ENCODE measurements around the gene DUSP16.
"Not testable (repeated sequence)": the region's sequence is repeated elsewhere in the genome, so short reads cannot be mapped to it uniquely, and the experiment has no call there.

DUSP16 gene

DNA sequence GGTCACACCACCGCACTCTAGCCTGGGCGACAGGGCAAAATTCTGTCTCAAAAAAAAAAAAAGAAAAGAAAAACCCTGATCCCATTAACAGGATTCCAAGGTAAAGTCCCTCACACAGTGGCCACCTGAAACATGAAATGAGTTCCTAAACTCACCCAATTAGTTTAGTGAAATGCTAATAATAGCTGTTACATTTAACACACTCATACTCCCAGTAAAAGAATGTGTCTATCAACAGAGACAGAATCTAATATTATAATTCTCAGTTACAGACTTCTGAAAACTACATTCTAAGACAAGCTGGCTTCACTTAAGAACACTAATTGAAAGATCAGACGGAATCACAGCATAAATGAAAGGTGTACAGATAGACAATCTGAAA lies 44.2 kb downstream of the DUSP16 start:
- no peak for DNase-seq

DNA sequence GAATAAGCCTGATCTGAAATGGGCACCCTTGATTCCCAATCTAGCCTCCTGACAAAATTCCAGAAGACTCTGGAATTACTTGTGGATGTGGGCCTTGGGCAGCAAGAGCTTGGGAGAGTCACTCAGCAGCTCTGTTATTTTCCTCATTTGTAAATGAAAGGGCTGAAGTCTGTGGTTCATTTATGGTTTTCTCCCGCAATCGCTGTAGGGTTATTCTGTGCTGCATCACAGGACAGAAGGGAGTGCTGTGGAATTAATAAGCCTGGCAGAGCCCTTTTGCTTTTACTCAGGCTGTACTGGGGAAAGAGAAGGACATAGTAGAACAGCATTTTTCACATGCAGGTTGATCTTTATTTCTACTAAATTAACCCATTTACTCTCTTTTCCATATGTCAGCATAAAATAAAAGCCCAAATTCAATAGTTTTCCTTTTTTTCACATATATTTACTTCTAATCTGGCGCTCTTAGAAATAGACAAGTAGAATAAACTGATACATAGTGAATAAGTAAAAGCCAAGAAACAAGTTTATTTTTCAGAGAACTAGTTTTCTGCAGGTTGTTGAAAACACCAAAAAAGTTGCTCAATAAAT lies 49.2 kb downstream of the DUSP16 start:
- DNase-seq: no peak

DNA sequence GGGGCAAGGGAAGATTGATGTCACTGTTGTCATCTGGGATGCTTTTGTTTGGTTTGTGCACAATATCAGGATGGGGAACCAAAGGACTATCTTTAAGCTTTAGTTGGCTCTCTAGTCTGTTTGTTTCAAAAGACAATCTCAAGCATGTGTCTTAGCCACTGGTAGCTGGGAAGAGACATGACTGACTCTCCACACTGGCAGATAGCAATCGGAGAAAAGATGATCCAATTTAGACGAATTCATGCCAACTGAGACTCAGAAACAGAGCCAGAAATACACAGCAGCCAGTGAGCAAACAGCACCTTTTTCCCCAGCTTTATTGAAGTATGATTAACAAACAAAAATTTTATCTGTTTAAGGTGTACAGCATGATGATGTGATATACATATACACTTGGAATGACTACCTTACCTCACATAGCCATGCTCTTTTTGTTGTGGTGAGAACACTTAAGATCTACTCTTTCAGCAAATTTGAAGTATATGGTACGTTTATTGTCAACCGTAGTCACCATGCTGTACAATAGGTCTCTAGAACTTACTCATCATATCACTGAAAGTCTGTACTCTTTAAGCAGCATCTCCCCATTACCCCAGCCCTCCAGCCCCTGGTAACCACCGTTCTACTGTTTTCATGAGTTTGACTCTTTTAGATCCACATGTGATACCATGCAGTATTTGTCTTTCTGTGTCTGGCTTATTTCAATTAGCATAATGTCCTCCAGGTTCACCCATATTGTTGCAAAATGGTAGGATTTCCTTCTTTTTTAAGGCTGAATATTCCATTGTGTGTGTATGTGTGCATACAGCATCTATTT lies 50.6 kb downstream of the DUSP16 start:
- no peak for DNase-seq

DNA sequence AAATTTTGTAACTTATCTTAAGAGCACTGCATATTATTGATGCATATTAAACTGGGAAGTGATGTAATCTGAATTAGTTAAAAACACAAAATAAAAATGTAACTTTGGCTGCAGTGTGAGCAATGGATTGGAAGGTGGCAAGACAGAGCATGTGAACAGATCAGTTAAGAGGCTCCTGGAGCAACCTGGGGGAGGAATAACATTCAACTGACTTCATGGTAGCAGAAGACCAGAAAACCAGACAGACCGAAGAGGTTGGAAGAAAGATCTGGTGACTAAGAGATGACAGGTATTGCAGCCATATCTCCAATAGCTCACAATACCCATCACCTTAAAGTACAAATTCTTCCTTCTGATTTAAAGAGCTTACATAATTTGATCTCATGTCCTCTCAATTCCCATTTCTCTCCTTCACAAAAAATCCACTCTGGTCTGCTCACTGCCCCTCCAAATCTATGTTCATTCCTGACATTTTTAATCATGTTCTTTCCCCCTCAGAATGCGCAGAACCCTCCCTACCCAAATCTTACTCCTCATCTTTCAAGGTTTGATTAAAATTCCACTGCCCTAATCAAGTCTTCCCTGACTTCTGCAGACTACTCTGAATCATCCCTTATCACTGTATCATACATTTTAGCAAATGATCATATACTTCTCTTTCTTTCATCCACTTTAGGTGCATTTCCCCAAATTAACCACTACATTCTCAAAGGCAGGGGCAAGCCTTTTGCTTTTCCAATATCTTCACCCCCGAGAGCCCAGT lies 51.5 kb downstream of the DUSP16 start:
- no peak for DNase-seq

DNA sequence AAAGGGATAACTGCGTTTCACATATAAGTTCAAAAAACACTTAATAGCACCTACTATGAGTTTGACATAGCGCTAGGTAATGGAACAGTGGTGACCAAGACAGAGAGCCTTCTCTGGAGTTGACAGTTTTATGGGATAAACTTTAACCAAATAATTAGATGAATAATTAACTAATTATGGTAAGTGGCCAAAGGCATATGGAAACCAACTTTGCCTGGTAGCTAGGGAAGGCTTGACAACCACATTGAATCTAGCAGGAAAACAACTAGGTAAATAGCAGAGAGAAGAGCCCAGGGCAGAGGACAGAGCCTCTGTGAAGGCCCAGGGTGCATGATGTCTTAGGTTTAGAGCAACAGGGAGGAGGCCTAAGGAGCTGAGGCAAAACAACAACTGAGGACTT lies 52.1 kb downstream of the DUSP16 start:
- DNase-seq: no peak

DNA sequence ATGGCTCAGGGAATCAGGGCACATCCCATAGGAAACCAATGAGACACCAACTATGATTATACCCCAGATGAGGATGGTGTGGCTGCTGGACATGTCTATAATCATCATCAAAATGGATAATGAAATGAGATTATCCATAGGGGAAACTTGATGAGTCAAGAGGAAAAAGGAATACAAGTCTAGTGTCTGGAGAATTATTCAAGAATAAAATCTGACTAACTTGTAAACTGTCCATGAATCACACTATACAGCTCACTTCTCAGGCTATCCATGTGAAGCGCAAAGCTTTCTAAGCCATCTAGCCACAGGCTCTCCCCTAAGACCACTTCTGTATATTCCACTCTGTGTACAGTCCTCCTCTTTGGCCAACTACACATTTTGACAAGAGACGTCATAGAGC lies 52.5 kb downstream of the DUSP16 start:
- no peak for DNase-seq

DNA sequence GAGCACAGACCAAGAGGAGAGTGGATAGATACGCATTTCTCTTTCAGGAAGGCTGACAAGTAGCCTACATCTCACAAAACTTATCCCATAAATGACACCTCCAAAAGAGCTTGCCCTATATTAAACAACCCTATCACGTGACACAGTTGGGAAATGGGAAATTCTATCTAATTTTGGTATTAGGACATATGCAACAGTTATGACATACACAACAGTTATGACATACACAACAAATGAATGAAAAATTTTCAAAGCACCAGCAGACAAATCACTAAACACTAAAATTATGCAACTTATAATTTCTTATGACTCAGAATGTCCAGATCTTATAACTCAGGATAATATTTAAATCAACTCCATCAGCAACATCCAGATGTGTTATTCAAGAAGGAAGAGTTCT lies 54.1 kb downstream of the DUSP16 start:
- no peak for DNase-seq

DNA sequence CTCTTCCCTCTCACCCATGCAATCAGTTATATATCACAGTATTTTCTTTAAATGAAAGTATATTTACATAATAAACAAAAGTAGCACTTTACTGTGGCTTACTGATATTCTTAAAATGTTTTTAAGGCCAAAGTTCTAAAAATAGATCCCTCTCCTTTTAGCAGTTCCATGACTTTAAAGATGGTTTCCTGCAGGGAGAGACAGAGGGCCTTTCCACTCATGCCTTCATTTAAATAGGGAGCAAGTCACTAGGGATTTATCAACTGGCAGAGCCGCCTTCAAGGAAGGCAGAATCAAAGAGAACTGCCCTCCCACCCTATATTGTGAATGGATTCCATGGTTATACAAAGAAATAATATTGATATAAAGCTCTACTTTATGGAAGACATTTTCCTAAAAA lies 55.5 kb downstream of the DUSP16 start:
- no peak for DNase-seq

DNA sequence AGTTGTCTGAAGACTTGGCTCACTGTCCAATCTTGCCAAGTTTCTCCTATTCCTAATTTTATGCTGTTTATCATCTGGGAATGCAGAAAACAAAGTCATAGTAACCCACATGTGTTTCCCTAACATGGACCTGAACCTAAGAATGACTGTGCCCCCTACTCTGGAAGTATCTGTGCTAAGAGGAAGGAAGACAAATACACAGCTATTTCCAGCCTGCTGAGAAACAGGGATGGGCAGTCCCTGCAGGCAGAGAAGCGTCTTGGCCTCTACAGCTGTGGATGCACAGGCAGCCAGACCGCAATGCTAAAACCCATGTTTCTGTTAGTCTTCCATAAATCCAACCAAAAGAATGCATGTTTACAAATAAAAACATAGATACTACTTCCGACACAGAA lies 56.2 kb downstream of the DUSP16 start:
- no peak for DNase-seq

DNA sequence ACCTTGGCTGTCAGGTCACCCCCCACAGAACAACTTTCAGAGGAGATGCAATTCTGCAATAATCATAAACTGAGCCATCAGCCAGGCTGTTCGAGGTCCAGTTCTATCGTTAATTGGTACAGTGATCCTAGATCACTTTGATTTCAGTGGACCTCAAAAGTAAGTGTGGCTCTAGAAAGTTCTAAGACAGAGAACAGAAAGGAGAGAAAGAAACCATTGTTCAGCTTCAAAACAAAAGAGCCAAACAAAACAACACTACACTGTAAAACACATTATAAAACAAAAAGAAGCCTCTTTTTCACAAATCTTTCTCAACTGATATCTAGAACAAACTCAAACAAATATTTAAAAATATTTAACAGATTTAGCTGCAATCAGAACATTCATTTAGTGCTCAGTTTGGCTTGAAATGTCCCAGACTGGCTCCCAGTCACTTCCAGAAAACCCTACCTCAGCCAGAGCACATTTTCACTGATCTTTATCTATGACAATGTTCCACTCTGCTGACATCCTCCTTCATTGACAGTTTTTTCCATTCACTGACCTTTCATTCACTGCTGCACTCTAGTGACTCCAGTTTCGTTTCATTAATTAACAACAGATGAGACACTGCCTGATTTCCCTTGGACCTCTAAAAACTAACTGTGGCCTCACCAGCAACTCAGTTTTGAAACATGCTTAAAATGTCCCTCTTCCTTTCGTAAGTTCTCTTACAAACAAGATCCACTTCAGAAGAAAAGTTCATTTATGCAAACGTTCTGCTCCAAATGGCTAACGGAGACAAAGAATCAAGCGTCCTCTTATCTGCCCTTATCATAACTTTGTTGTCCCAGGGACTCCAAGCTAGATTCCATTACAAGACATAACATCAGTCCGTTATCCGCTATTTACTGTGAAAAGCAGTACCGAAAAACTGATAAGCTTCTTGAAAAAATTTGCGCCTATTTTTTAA lies 56.8 kb downstream of the DUSP16 start:
- DNase-seq: no peak

DNA sequence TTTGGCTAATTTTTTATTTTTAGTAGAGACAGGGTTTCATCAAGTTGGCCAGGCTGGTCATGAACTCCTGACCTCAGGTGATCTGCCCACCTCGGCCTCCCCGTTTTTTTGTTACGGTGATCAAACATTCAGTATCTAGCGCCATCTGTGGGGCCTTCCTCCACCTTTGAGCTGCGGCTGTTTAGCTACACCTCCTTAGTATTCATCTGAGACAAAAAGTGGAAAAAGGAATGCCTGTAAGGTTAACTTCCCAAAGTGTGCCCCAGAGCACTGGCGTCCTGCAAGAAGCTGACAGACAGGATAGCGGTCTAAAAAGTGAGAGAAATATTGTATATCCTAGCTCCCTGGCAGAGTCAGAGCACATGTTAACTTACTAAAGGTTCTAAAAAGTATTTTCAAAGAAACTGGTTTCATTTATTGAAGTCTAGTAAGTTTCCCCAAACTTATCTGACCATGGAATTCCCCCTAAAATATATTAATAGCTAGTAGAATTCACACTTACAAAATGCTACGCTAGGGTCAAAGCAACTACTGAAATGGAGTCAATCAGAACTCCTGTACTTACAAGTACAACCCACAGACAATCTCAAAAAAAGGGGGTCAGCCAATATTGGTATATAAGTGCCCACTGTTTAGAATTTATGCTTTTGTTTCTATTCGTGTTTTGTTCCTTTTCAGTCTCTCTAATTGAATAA lies 59.1 kb downstream of the DUSP16 start:
- DNase-seq: no peak

DNA sequence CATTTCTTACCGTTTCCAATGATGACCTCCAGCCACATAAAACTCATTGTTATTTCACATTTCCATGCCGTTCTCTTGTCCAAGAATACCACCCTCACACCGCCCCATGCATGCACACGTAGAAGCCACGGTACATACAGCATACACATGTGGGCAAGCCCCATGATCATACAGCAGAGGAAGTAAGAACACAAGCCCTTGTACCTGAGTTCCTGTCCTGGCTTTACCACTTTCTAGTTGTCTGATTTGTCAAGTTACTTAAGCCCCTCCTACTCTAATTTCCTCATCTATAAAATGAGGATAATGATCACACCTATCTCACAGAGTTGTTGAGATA lies 59.9 kb downstream of the DUSP16 start:
- DNase-seq: no peak

DNA sequence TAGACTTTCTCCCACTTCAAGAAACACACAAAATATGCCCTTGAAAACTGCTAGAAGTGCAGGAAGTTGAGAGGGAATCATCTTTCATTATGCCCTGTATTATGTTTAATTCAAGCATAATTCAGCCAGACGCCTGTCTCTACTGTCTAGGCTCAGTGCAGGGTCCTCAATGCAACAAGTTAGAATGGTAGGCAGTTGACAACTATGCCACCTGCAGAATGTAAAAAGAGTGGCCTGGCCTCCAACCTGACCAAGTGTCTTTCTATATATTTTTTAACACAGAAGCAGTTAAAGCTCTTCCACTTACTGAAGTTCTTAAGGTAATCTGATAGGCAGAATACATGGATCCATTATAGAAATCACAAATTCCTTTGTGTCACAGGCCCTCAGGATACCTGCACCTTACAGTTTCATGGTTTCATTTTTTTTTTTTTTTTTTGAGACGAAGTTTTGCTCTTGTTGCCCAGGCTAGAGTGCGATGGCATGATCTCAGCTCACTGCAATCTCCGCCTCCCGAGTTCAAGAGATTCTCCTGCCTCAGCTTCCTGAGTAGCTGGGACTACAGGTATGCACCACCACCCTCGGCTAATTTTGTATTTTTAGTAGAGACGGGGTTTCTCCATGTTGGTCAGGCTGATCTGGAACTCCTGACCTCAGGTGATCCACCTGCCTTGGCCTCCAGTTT lies 60.4 kb downstream of the DUSP16 start:
- DNase-seq: not testable (repeated sequence)

DNA sequence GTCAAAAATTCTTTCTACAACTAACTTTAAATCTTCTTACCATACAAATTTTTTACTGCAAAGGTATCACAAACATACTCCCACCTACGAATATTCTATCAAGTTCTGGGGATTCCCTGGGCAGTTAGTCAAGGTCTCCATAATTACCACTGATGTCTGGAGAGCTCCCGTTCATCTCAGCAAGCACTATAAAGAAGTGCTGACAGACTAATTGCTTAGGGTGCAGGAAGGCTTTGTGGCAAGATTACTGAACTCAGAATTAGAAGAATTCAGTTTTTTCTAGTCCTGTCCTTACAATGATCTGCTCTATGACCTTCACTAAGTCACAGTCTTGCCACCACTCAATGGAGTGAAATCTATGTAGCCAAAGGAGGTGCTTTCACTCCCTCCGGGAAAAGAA lies 61.5 kb downstream of the DUSP16 start:
- no peak for DNase-seq

DNA sequence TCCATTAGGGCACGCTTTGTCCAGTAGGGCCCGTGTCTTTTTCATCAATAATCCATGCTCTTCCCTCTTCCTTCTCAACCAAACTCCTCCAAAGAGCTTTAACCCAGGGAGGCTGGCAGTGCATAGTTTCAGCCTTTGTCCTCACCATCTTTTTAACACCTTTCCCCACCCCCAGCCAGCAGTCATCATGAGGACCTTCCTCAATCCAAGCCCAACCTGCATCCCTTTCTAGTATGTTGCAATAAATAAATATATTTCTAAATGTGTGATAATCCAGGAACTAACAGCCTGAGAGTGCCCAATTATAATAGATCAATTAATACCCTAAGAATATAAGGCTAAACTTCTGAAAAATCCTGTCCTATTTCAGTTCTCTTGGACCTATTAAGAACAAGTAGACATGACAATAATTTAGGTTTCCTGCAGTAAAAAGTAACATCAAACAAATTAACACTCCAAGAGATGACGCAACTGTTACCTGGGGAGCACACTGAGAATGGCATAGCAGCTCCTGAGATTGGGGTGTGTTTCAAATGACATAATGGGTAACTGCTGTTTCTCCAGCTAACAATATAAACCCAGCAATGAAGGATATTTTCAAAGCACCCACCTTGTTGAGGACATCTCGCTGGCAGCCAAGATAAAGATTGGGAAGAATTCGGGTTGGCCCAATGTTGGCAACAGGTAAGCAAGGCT lies 62.6 kb downstream of the DUSP16 start:
- no peak for DNase-seq

DNA sequence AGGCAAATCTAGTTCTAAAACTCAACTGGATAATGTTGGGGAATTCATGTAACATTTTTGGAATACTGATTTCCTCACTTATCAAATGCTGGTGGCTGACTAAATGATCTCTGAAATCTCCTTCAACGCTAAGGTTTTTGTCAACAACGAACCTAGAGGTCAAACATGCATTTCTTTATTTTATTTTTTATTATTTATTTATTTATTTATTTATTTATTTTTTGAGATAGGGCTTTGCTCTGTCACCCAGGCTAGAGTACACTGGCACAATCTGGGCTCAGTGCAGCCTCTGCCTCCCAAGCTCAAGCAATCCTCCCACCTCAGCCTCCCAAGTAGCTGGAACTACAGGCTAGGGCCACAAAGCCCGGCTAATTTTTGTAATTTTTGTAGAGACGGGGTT lies 64.5 kb downstream of the DUSP16 start:
- DNase-seq: no peak

DNA sequence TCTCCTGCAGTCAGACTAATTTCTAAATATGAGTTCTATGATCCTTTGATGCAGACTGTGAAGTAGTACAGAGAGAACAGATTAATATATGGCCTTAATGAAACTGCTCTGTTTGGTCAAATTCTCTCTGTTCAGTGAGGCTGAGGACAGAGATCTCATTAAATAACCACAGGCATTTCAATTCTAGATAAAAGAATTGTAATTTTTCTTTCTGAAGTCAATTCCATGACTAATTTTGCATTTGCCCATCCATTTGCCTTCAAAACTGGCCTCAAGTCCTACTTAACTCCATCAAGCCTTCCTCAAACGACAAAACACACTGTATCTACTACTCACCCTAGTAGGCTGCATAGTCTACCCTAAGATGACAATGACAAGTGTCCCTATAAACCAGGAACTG lies 67.1 kb downstream of the DUSP16 start:
- no peak for DNase-seq

DNA sequence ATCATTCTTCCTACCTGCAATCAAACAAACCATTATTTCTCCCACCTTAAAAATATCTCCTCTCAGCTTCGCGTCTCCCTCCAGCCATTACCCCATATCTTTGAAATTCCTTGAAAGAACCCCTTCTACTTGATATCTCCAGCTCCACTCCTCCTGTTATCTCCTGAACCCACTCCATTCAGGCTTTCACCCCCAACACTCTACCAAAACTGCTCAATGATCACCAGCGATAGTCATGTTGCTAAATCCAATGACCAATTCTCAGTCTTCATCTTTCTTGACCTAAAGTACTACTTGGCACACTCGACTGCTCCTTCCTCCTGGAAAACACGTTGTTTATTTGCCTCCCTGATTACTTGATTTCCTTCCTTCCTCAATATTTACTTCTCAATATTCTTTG lies 70.1 kb downstream of the DUSP16 start:
- DNase-seq: no peak

DNA sequence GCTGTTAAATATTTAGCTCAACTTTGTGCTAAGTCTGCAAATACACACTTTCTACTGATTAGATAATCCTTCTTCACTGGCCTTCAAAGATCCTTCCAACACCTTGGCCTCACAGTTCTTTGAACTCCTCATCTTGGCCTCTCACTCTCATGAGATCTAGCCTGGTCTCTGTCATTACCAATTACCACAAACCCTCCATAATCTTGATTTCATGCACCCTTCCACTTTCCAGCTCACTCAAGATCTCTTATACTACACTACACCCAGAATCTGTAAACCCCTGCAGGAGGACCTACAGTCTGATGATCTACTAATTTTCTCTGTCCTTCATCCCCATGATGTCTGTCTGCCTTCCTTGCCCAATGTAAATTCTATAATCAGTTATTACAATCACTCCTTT lies 71.1 kb downstream of the DUSP16 start:
- no peak for DNase-seq

DNA sequence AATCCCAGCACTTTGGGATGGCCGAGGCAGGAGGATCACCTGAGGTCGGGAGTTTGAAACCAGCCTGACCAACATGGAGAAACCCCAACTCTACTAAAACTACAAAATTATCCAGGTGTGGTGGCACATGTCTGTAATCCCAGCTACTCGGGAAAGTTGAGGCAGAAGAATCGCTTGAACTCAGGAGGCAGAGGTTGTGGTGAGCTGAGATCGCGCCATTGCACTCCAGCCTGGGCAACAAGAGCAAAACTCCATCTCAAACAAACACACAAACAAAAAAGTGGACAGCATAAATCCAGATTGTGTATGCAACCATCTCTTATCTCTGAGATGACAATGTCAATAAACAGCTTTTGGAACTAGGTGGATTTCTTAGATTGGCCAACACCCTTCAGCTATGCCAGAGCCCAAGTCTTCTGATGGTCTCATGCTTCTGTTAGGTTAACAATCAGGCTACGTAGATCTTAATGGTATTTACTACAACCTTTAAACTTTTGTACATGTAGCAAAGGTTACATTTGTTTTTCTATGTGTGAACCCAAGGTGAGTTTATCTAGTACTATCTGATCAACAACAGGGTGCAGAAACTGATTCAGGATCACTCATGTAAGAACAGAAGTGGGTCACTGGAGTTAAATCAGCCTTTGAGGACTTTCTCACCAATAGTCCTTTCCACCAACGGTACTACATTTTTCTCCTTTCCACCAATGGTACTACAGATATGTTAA lies 73.7 kb downstream of the DUSP16 start:
- DNase-seq: no peak

DNA sequence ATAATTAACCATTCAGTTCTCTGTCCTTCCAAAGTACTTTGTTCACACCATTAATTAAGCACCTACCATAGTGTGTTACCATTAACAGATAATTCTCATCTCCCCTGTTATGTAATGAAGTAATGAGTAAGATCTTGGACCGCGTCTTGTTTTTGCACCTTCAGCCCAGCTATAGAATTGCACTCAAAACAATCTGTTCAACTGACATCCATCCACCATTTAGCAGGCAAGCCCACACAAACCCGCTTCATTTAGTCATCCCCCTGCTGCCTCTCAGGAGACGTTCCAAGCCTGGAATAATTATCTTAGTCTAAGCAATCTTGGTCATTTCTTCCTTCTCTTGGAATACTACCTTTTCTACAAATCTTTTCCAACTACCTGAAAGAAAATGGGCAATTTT lies 74.4 kb downstream of the DUSP16 start:
- DNase-seq: no peak
